GM12891 (cell line): ENCODE results near the gene ST3GAL4.

ENCODE experiments used
- POLR2A ChIP-seq: IDR thresholded peaks from 2 replicates; pipeline ENCODE4 v1.6.1; 2011; ENCODE audit warnings: low read depth, low read length, control low read depth
- POLR2AphosphoS5 ChIP-seq: IDR thresholded peaks from 2 replicates; pipeline ENCODE4 v1.6.1; 2011; ENCODE audit warnings: low read depth, low read length, control low read depth
- SPI1 ChIP-seq: IDR thresholded peaks from 2 replicates; pipeline ENCODE4 v1.6.1; 2011; ENCODE audit warnings: low read depth, low read length, control low read depth
- TAF1 ChIP-seq: IDR thresholded peaks from 2 replicates; pipeline ENCODE4 v1.6.1; 2011; ENCODE audit warnings: low read depth, low read length, control low read depth

DNA sequence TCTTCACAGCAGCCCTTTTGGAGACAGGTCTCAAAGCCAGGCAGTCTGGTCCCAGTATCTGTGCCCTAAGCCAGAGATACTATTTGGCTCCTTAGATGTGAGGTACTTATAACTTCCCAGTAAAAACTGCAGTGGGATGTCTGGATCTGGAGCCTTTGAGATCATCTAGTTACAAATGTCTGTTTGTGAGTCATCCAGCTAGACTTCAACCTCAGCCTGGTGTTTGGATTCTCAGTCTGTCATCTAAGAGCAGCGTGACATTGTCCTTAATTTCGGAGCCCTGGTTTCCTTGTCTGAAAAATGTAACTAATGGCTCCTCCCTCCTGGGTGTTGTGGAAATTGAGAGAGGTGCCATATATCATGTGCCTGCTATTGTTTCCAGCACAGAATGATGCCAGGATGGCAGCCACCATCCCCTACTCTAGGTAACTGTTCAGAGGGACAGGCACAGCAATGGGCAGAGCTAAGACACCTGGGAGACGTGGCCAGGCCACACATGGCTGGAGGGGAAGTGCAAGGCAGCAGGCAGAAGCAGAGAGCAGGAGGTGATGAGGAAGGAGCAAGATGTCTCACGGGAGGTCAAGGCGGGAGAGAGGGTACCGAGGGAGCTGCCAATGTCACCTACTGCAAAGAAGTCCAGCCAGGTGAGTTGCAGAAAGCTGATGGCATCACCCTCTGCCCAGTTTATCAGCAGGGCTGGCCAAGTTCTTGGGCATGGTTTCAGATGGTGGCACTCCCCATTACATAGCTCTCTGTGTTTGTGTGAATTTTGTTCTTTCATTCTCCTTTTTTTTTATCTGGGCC is 20.6 kb upstream of the ST3GAL4 start:
- no peak for TF ChIP-seq SPI1
- no peak for TF ChIP-seq POLR2A
- TF ChIP-seq TAF1 = no peak
- TF ChIP-seq POLR2AphosphoS5 = no peak
